ENCODE data around the gene IRF2BPL. TPM values are rescaled to one million over a fixed set of nuclear protein-coding genes. Genes with fewer than 3 reads are reported as not detected.

The IRF2BPL gene
- total and polyA plus RNA-seq, 2 of the 4 experiments (the other 2 are of a cell fraction), result 6.3 to 14.5 TPM

DNA sequence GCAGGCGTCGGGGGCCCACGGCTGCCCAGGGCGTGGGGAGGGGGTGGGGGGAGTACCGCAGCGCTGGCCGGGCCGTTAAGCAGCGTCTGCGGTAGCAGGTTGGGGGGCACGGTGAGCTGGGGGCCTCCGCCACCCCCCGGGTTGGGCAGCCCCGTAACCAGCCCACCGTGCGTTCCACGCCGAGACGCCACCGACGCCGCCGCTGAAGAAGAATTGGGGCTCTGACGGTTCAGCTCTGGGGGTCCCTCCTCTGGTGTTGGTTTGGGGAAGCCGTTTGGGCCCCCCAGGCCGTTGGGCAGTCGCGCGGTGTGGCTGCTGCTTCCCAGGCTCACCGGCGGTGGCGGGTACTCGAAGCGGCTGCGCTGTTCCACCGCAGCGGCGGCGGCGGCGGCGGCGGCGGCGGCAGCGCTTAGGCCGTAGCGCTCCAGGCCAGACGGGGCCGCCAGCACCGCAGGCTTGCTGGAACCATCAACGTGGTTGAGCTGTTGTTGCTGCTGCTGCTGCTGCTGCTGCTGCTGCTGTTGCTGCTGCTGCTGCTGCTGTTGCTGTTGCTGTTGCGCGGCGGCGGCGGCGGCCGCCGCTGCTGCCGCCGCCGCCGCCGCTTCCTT lies 1.5 kb downstream of the IRF2BPL start:
- Histone ChIP-seq H3K27ac (ENCODE audit: insufficient read depth, low read length) (peak overlapping the region; percentile 99), H2BK120ac (ENCODE audit: low read depth, low read length) (0 out of 2 replicates have a peak overlapping the region, but pooled peaks have one; percentile 8), H3K4ac (ENCODE audit: low read depth, low read length) (peak overlapping the region; percentile 96), H4K8ac (ENCODE audit: low read depth in 2 of 2, low read length in 2 of 2) (peak overlapping the region; percentile 33 to 41; a peak in 2 of 4 replicates), H2BK5ac (ENCODE audit: low read depth, low read length, poor library complexity, severe bottlenecking) (peak overlapping the region; percentile 98), H3K9ac (ENCODE audit: low read depth, low read length) (peak overlapping the region; percentile 98), H3K27me3 (ENCODE audit: control insufficient read depth, insufficient read depth, low read length) (no peaks in the 10 kb centered on the region), H4K20me1 (ENCODE audit: insufficient read depth, low read length) (peaks cover 37% of the 10 kb centered on the region), H3K56ac (ENCODE audit: extremely low read depth, insufficient read depth, low read length) (peak overlapping the region; percentile 72), H2BK15ac (ENCODE audit: low read depth, low read length) (no peak overlapping the region), H2AK5ac (ENCODE audit: low read depth, low read length) (0 out of 2 replicates have a peak overlapping the region, but pooled peaks have one; percentile 12), H4K91ac (ENCODE audit: insufficient read depth, low read depth, low read length) (peak overlapping the region; percentile 87; the same call in 1 of the 2 replicates), H3K79me1 (ENCODE audit: low read depth in 1 of 2, low read length in 2 of 2) (peaks cover 4 to 47% of the 10 kb centered on the region in 2 experiments; a peak in 3 of 4 replicates), H4K5ac (ENCODE audit: low read depth, low read length) (no peak overlapping the region; the same call in 1 of the 2 replicates), H2BK20ac (ENCODE audit: low read depth, low read length) (no peak overlapping the region), H3K9me3 (ENCODE audit: control insufficient read depth, insufficient read depth, low read length) (no peaks in the 10 kb centered on the region), H2AFZ (replicated peaks; ENCODE audit: low read length, poor library complexity) (no peak overlapping the region), H3K9me1 (ENCODE audit: insufficient read depth, low read length) (peaks cover 3% of the 10 kb centered on the region; the same call in 1 of the 2 replicates), H2AK9ac (replicated peaks; ENCODE audit: low read depth, low read length, poor library complexity) (peak overlapping the region; percentile 78), H3K18ac (ENCODE audit: low read depth, low read length) (peak overlapping the region; percentile 55; the same call in 1 of the 2 replicates), H3K4me2 (ENCODE audit: low read depth, low read length) (peak overlapping the region; percentile 36; the same call in 1 of the 2 replicates), H3K4me1 (ENCODE audit: control insufficient read depth, insufficient read depth, low read length) (peaks cover 17% of the 10 kb centered on the region), H3K36me3 (ENCODE audit: control insufficient read depth, insufficient read depth, low read length) (peaks cover 27% of the 10 kb centered on the region), H3K4me3 (ENCODE audit: insufficient read depth, low read depth, low read length) (peak overlapping the region; percentile 97), H3K14ac (replicated peaks; ENCODE audit: low read depth, low read length) (no peak overlapping the region), H3K23ac (ENCODE audit: low read depth, low read length) (no peak overlapping the region)
- TF ChIP-seq SMC3 (IDR thresholded peaks at IDR 0.05; ENCODE audit: low read depth, low read length), result peak; percentile 4; the same call in 1 of the 2 replicates
- 0 out of 2 replicates have a peak, but pooled peaks have one; percentile 5 for TF ChIP-seq CTCF (conservative IDR thresholded peaks at IDR 0.05; ENCODE audit: low read depth, low read length)
- no peak for TF ChIP-seq POLR2A (IDR thresholded peaks at IDR 0.05; ENCODE audit: low read depth, low read length)
- in situ Hi-C loops (cut with MboI; ENCODE audit: low sequenced_read_pairs) (loop anchor here (25.0 kb wide), 1 partner anchor 1740 kb away; the partner anchor contains the start of gene FOS), intact Hi-C loops (cut with micrococcal nuclease) (loop anchor here (1.0 kb wide), 1 partner anchor 114 kb away; no protein-coding TSS in a partner anchor), dilution Hi-C loops (cut with HindIII; ENCODE audit: low sequenced_read_pairs, unreplicated experiment) (no loop called here)
- 0% methylated on average over 32 of the region's 65 CpGs; no CpG with 5 or more reads in 1 of the 2 experiments for WGBS, 2 experiments (ENCODE audit: extremely low coverage in 2 of 2, insufficient read length in 1 of 2)
- ChIA-PET CTCF (interaction anchor here (1.2 to 5.6 kb wide), 2 partner anchors 41 to 114 kb away, joined by 3 to 25 read pairs; no protein-coding TSS in a partner anchor), POLR2A (ENCODE audit: unreplicated experiment) (interaction anchor here (0.7 to 1.9 kb wide), 5 partner anchors 15 to 107 kb away, joined by 3 to 9 read pairs (median 4); no protein-coding TSS in a partner anchor)
- ATAC-seq (ENCODE audit: low read depth) (no peak), DNase-seq (peak; percentile 54)
- BruUV-seq (replicated peaks), result no TSS peak

Measured in IMR-90 (cell line).